Measurements from ENCODE around the gene TET3. TPM values are rescaled to one million over a fixed set of nuclear protein-coding genes. Genes with fewer than 3 reads are reported as not detected.

TET3 gene
- total RNA-seq, 1 donor from 2014 or later: 3.7 TPM

GRCh38 chr2:73985308-73986084, 786 bp downstream of the TET3 start:
- intact Hi-C loops (cut with DNase I): loop anchor here (2.0 kb wide), 1 partner anchor 59 kb away; the partner anchor contains the start of gene DGUOK
- peak; percentile 80 for DNase-seq (ENCODE audit: low spot score)

GRCh38 chr2:73986085-73986681, 1.5 kb downstream of the TET3 start:
- DNase-seq (ENCODE audit: low spot score): no peak
- intact Hi-C loops (cut with DNase I): loop anchor here (2.0 kb wide), 1 partner anchor 59 kb away; the partner anchor contains the start of gene DGUOK

- DNase-seq (ENCODE audit: low spot score): no peak
Observed at GRCh38 chr2:73987109-73987947, 2.6 kb downstream of the TET3 start.

GRCh38 chr2:73987948-73988700, 3.4 kb downstream of the TET3 start:
- DNase-seq (ENCODE audit: low spot score): no peak
- intact Hi-C loops (cut with DNase I): loop anchor here (2.0 kb wide), 1 partner anchor 61 kb away; the partner anchor contains the start of gene DGUOK

More at GRCh38 chr2:73987109-73987947, 2.6 kb downstream of the TET3 start:
- intact Hi-C loops (cut with DNase I): loop anchor here (2.0 kb wide), 1 partner anchor 61 kb away; the partner anchor contains the start of gene DGUOK

- DNase-seq (ENCODE audit: low spot score): no peak
- intact Hi-C loops (cut with DNase I): no loop called here
Observed at GRCh38 chr2:73989972-73990371, 5.3 kb downstream of the TET3 start.

- intact Hi-C loops (cut with DNase I): no loop called here
- DNase-seq (ENCODE audit: low spot score): no peak
Observed at GRCh38 chr2:73990531-73990930, 5.8 kb downstream of the TET3 start.

- intact Hi-C loops (cut with DNase I): no loop called here
- DNase-seq (ENCODE audit: low spot score): no peak
Observed at GRCh38 chr2:73992036-73992435, 7.3 kb downstream of the TET3 start.

- no peak for DNase-seq (ENCODE audit: low spot score)
- intact Hi-C loops (cut with DNase I): no loop called here
Observed at GRCh38 chr2:73993376-73993775, 8.7 kb downstream of the TET3 start.

GRCh38 chr2:73993778-73994177, 9.1 kb downstream of the TET3 start:
- DNase-seq (ENCODE audit: low spot score): no peak
- intact Hi-C loops (cut with DNase I): no loop called here

GRCh38 chr2:73994178-73994831, 9.6 kb downstream of the TET3 start:
- intact Hi-C loops (cut with DNase I): no loop called here
- DNase-seq (ENCODE audit: low spot score): no peak

- intact Hi-C loops (cut with DNase I): no loop called here
- no peak for DNase-seq (ENCODE audit: low spot score)
Observed at GRCh38 chr2:73995810-73996209, 11.1 kb downstream of the TET3 start.

- intact Hi-C loops (cut with DNase I): no loop called here
- no peak for DNase-seq (ENCODE audit: low spot score)
Observed at GRCh38 chr2:73997813-73998212, 13.1 kb downstream of the TET3 start.

- no peak for DNase-seq (ENCODE audit: low spot score)
- intact Hi-C loops (cut with DNase I): no loop called here
Observed at GRCh38 chr2:73998451-73998850, 13.7 kb downstream of the TET3 start.

GRCh38 chr2:73998933-73999332, 14.2 kb downstream of the TET3 start:
- intact Hi-C loops (cut with DNase I): no loop called here
- no peak for DNase-seq (ENCODE audit: low spot score)

GRCh38 chr2:73999881-74000597, 15.3 kb downstream of the TET3 start:
- DNase-seq (ENCODE audit: low spot score): no peak
- intact Hi-C loops (cut with DNase I): loop anchor here (5.0 kb wide), 1 partner anchor 73 kb away; the partner anchor contains the start of gene DGUOK

GRCh38 chr2:74000666-74001065, 16.0 kb downstream of the TET3 start:
- DNase-seq (ENCODE audit: low spot score): no peak
- intact Hi-C loops (cut with DNase I): loop anchor here (5.0 kb wide), 1 partner anchor 73 kb away; the partner anchor contains the start of gene DGUOK

GRCh38 chr2:74001121-74001520, 16.4 kb downstream of the TET3 start:
- DNase-seq (ENCODE audit: low spot score): no peak
- intact Hi-C loops (cut with DNase I): loop anchor here (5.0 kb wide), 1 partner anchor 74 kb away; the partner anchor contains the start of gene DGUOK

All from cardiac septum (tissue), 1 donor.